HG03571 (cell line): Measurements from ENCODE around the gene PSAT1.

Experiments
- ATAC-seq: cut with Tn5 transposase; IDR thresholded peaks from one replicate; pipeline ENCODE4 v1.9.1; 2021; ENCODE audit not compliant: unreplicated experiment

Gene PSAT1

GRCh38 chr9:78365748-78366697, 69.1 kb downstream of the PSAT1 start:
- ATAC-seq: no peak

DNA sequence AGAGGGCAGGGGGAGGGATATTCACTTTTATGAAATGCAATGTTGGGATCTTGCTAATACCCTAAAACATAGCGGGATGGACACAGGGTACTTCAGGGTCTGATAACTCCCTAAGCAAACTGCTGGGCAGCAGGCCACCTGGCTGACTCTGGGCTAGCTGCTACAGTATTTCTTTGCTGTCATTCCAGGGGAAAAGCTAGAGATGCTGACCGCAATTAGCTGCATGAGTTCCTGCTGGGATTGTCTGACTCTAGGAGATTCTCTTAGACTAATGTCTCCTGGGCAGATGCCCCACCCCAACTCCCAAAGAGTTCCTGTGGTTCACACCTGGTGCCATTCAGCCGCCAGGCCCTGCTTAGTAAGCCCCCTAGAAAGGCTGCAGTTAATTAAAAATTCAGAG, 69.9 kb downstream of the PSAT1 start:
- no peak for ATAC-seq

DNA sequence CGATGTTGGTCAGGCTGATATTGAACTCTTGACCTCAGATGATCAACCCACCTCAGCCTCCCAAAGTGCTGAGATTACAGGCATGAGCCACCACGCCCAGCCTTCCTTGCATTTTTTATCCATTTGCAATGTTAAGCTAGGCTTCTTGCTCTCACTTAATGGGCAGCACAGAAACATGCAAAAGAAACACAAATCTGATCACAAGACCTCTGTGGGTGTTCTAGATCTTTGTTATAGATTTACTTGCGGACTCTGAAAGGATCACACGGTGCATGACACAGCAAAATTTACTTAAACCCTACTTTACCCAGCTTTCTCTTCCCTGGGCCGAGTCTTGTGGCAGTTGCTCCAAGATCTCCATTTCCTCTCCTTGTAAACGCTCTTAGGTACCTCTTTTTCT, 71.3 kb downstream of the PSAT1 start:
- no peak for ATAC-seq

DNA sequence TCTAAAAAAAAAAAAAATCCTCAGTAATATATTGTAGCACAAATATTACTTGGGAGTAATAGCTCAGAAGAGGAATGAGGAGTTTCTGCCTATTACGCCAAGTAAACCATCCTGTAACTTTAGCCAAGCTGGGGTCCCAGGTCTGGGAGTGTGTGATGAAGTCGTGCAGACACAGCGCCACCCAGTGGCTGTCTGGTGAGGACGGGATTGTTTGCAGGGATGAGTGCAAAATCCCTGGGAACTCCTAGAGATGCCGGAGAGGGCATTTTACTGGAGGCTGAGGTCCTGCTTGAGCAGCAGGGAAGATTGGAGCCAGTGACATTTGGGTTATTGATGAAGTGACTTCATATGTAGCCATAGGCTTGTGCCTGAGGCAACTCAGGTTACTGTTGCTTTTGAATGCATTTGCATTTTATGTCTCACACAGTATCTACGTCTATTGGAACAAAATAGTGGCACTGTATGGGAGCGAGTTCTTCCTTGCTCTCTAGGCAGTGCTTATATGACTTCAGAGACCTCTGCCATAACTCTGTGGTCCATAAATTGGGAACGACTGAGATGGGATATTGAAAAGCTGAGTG, 72.8 kb downstream of the PSAT1 start:
- ATAC-seq: peak; percentile 81

GRCh38 chr9:78370991-78371390, 74.1 kb downstream of the PSAT1 start:
- no peak for ATAC-seq

DNA sequence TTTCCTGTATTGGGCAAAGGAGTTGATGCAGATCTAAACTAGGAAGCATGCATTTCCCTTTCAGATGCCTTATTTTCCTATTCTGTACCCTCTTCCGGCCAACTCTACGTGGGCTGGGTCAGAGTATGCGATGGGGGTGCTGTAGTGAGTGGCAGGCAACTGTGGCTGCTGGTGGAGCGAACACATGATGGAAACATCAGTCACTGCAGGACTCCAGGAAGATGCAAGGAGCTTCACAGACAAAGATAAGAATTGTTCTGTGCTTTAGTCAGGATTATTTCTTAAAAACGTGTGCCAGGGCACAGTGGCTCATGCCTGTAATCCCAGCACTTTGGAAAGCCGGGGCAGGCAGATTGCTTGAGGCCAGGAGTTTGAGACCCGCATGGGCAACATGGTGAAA, 75.1 kb downstream of the PSAT1 start:
- no peak for ATAC-seq
